Smooth muscle cell of the umbilical artery (primary cell): ENCODE data around the gene DUSP11. TPM values are rescaled to one million over a fixed set of nuclear protein-coding genes. Genes with fewer than 3 reads are reported as not detected.

Source experiments
- total RNA-seq: library from RNA; depleted of rRNA; stranded (reverse); fragments of >200 nt; gene quantifications from 2 replicates; pipeline ENCODE4 v1.2.3, GENCODE V29; 2014

DUSP11 gene
- 27.6 and 28.6 TPM in 2 replicates for total RNA-seq

DNA sequence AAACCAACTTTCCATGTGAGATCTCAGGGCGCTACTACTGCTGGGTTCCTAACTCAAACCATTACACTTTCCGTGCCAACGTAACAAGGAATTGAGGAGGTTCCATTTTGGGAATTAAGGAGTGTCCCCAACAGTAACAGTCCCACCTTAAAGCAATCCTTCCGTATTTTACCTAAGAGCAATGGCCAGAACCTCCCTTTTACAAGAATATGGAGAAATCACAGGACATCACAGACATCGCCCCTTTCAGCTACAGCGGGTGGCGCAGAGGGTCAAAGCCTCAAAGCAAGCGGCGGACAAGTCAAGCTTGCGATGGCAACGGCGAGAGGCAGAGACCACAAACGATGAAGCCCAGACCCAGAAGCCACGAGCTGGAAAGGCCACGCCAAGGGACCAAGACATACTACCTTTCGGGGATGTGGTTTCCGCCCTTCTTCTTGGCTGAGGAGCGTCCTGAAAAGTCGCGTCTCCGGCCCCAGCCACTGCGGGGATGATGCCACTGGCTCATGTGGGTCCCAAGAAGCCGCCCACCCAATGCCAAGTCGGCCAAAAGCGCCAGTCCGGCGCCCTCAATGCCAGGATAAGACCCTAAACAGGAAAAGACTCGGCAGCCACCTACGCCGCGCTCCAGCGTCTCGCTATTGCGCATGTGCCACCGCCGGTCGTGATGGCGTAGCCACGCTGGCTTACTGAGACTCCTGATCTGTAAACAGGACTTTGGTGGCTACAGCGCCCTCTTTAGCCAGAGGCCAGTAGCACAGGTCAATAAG lies at the start of gene DUSP11:
DUSP11 (minus strand) TSS at position 637 of the 770 bp plus-strand sequence; CDS start at position 508, 129 bp downstream.

DNA sequence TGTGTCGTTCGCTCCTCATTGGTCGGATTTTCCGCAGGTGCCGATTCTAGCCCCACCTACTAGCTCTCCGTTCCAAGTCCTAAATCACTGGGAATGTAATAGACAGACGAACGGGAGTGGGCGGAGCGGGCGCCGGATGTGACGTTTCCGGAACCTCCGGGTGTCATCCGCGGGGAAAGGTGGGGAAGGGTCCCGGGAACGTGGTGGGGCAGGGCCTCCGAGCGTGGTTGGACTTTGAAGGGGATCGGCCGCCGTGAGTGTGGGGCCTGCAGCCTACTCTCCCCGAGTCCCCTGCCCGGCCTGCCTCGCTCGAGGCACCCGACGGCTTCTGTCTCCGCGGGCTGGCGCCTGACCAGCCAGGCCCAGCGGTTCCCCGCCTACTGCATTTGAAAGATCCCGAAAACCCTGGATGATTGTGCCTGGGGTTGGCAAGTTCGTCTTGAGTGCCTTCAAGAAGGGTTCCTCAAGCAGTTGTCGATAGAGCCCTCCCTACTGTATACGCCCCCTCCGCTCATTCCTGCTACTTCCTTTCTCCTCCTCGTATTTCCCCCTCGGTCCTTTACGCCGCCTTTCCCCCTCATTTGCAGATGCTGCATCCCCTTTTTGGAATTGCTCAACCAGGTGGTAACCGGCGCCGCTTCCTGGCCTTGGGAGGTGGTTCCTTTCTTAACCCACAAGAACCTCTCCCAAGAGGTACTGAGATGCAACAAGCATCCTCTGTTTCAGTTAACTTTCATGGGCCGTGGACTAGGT lies 49.1 kb upstream of the DUSP11 start, which contains the start of gene STAMBP:
STAMBP (plus strand) TSS at position 144 of the 753 bp plus-strand sequence. CDS start 1,896 bp downstream, outside the sequence.

DNA sequence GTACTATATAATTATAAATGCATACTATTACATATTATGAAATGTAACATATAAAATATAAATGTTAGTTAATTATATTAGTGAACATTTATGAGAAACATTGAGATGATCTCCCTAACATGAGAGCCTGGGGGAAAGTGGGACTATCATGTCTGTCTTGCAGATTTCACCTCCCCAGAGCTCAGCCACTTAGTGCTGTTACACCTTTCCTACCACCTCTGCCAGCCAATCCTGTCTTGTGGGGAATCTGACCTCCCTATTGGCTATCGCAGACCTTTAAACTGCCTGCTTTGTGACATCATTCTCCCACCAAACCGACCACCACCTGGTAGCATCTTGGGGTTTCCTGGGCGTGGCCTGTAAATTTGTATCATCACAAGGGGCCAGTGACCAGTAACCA lies 4.0 kb upstream of the DUSP11 start, which contains the start of gene C2orf78:
C2orf78 (plus strand) TSS at position 301 of the 400 bp plus-strand sequence. CDS start 127 bp downstream, outside the sequence.

DNA sequence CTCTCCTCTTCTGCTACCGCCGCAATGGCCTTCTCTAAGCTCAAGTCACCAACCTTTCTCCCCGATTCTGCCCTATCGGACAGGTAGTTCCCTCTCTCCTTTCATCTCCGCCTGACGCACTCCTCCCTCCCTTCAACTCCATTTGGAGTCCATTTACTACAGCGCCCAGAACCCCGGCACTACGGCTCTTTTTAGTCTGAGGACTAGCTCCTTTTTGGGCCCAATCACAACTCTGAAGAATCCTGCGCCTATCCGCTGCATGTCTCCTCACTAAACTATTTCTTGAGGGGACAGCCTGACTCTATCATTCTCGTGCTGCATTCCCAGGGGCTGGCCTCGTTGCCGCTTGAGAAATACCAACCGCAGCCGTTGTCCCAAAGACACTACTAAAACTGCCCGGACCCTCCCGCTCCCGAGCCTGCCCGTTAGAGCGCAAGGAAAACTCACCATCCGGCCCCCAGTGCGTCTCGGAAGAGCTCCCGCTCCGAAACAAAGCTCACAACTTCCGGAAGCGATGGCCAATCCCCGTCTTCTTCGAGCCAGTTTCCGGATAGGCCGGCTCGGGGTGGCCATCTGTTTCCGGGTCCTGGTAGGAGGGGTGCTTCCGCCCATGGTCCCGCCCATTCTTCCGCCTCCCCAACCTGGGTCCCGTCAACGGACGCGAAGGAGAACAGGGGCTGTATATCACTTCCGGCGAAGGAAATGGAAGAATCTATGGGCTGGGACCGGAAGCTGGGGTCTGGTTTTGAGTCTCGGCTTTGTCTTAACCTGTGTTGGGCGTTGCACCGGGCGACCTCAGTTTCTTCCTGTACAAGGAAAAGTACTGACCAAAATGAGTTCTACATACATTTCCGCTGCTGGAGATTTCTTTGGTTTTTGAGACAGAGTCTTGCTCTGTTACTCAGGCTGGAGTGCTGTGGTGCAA lies 42.8 kb downstream of the DUSP11 start, which contains the start of gene TPRKB:
TPRKB (minus strand) TSS at position 491 of the 925 bp plus-strand sequence. CDS start 2,776 bp downstream, outside the sequence.

Other genes starting within 250 kb of the DUSP11 start
- gene NAT8, start 137.7 kb downstream of the DUSP11 start, total RNA-seq = not detected in 2 replicates
- 14.8 and 18.6 TPM in 2 replicates for gene TPRKB, start 42.8 kb downstream of the DUSP11 start, total RNA-seq
- gene C2orf78, start 4.1 kb upstream of the DUSP11 start, total RNA-seq = not detected in 2 replicates
- gene STAMBP, start 48.9 kb upstream of the DUSP11 start, total RNA-seq = 23.5 and 35.5 TPM in 2 replicates
- gene ACTG2, start 112.9 kb upstream of the DUSP11 start, total RNA-seq = 94.1 and 175 TPM in 2 replicates
- 40.1 and 54.6 TPM in 2 replicates for gene DGUOK, start 146.8 kb upstream of the DUSP11 start, total RNA-seq
- gene TET3, start 204.8 kb upstream of the DUSP11 start, total RNA-seq = 3.6 and 5.9 TPM in 2 replicates